Bone marrow (tissue), 2 donors: ENCODE data around the gene GDPD1.
"Not testable (repeated sequence)": the region's sequence is repeated elsewhere in the genome, so short reads cannot be mapped to it uniquely, and the experiment has no call there.

ENCODE experiments used
- DNase-seq, 2 donors: peaks; one replicate each; lab custom pipeline; 2025; lab: John Stamatoyannopoulos, UW

GDPD1 gene

GRCh38 chr17:59244081-59244480 lies 23.8 kb downstream of the GDPD1 start:
- no peak for DNase-seq

GRCh38 chr17:59254742-59255141 lies 34.4 kb downstream of the GDPD1 start:
- no peak for DNase-seq

- no peak for DNase-seq
These were observed 36.8 kb downstream of the GDPD1 start for GRCh38 chr17:59257101-59257500.

GRCh38 chr17:59260722-59261121 lies 40.4 kb downstream of the GDPD1 start:
- no peak for DNase-seq

- no peak for DNase-seq
These were observed 46.4 kb downstream of the GDPD1 start for GRCh38 chr17:59266745-59267144.

- no peak for DNase-seq
These were observed 47.5 kb downstream of the GDPD1 start for GRCh38 chr17:59267776-59268175.

GRCh38 chr17:59275618-59276017 lies 55.3 kb downstream of the GDPD1 start:
- no peak for DNase-seq

- DNase-seq = peak in 1 of 2 donors; percentile 90
These were observed 56.7 kb downstream of the GDPD1 start for GRCh38 chr17:59277031-59277430.

- peak in 1 of 2 donors; percentile 11 for DNase-seq
These were observed 58.1 kb downstream of the GDPD1 start for GRCh38 chr17:59278406-59278805.

- peak in 1 of 2 donors; percentile 26 for DNase-seq
These were observed 64.0 kb downstream of the GDPD1 start for GRCh38 chr17:59284317-59284716.

- peak in 1 of 2 donors; percentile 68 for DNase-seq
These were observed 67.1 kb downstream of the GDPD1 start for GRCh38 chr17:59287452-59287851.

- no peak for DNase-seq
These were observed 67.6 kb downstream of the GDPD1 start for GRCh38 chr17:59287891-59288290.

GRCh38 chr17:59289981-59290301 lies 69.6 kb downstream of the GDPD1 start:
- no peak for DNase-seq

GRCh38 chr17:59290302-59290998 lies 70.1 kb downstream of the GDPD1 start:
- peak in 1 of 2 donors; percentile 28 for DNase-seq

GRCh38 chr17:59292174-59292523 lies 71.8 kb downstream of the GDPD1 start:
- DNase-seq = no peak

- no peak for DNase-seq
These were observed 75.9 kb downstream of the GDPD1 start for GRCh38 chr17:59296190-59296589.

- DNase-seq = no peak
These were observed 78.2 kb downstream of the GDPD1 start for GRCh38 chr17:59298521-59298920.

GRCh38 chr17:59299400-59300092 lies 79.2 kb downstream of the GDPD1 start:
- DNase-seq = no peak

- DNase-seq = no peak
These were observed 80.6 kb downstream of the GDPD1 start for GRCh38 chr17:59300941-59301340.

- no peak for DNase-seq
These were observed 84.5 kb downstream of the GDPD1 start for GRCh38 chr17:59304811-59305210.

- no peak for DNase-seq
These were observed 90.1 kb downstream of the GDPD1 start for GRCh38 chr17:59310263-59310920.

GRCh38 chr17:59311051-59311468 lies 90.7 kb downstream of the GDPD1 start:
- DNase-seq = peak in 1 of 2 donors; percentile 57

- DNase-seq = not testable (repeated sequence)
These were observed 91.2 kb downstream of the GDPD1 start for GRCh38 chr17:59311521-59311920.
